NCI-H1105 treated with DMSO at 0.1 percent for 48 hours (cell line): ENCODE measurements around the gene GDF10.
A peak's percentile ranks its signal among the peaks of the same experiment; 100 is the strongest.

ENCODE experiments used
- DNase-seq: peaks from one replicate; lab custom pipeline; 2025; lab: John Stamatoyannopoulos, UW

GDF10 gene

DNA sequence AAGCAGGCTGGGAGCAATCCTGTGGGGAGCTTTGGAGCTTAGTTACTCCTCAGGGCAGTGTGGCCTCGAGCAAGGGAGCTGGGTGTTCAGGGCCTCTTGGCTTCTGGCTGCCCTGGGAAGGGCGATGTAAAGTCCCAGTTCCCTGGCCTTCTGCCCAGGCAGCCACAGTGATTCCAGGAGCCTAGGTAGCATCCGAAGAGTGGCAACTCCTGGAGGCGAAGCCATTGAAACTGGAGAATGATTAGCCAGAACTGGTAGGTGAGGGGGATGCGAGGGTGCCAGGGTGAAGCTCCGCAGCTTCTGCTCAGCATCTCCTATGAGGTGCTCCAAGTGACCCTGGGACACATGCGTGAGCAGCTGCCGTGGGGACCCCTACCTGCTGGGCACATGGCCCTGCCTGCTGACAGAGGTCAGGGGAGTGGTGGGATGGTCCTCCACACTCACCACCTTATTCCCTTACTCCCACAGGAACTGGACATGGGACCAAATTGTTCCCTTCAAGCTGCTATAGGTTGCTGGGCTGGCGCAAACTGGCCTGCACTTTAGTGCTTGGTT, 14.5 kb downstream of the GDF10 start:
- no peak for DNase-seq

DNA sequence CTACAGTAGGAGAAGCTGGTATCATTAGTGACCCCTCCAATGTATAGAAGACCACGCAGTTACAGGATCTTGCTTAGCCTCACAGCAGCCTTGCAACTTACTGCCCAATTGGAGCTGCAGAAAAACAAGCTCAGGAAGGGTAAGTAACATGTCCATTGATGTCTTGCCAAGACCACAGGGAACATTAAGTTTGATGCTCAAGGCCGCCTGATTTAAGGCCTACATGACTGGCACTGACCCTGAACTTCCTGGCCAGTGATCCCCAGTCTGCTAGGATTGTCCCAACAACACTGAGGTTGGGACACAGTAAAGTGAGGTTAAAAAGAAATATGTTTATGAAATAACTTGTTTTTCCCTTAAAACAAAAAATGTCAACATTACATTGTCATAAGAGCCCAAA, 15.4 kb downstream of the GDF10 start:
- DNase-seq = no peak

DNA sequence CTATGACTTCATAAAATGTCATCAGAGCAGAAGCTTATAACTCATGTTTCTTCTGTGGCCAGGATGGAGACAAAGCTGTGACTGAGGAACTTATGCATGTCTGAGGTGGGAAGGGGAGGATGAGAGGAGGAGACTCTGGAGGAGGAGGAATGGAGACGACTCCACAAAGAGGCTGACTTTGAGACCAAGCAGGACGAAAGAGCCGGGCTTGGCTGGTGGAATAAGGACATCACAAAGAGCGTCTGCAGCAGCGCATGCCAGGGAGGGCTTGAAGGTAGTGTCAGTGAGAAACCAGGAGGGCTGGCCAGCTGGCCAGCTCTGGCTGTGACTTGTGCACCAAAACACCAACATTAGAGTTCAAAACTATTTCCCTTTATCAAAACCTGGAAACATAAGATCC, 16.1 kb downstream of the GDF10 start:
- no peak for DNase-seq

DNA sequence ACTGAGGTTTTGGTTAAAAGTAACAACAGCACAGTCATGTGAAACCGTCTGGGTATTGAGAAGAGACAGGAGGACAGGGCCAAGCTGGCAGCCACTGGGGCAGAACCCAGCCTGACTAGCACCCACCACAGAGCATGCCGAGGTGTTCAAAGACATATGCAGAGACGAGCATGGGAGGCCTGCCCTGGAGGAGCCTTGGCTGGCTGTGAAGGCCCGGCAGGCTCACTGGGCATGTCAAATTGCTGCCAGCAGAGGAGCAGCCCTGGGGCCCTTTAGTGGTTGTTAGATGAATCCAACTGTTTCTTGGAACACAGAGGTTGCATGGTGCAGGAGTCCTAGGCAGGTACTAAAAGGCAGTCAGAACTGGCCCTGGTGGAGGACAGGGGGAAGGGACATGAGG, 17.3 kb downstream of the GDF10 start:
- DNase-seq = no peak

DNA sequence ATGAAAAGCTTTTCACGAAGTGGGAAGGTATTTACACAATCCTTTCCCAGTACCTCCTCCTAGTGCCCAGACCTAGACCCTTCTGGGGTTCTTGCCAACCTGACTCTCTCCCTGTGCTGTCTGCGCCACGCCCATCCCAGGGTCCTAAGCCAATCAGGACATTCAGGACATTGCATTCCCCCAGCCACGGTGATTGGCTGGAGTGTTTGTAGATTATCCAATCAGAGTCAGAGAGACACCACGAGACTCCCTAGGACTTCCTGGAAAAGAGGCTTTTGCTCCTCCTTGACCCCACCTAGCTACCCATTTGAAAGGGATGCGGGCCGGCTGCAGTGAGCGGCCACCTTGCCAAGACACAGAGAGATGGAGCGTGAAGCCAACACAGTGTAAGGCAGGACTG, 18.7 kb downstream of the GDF10 start:
- no peak for DNase-seq

DNA sequence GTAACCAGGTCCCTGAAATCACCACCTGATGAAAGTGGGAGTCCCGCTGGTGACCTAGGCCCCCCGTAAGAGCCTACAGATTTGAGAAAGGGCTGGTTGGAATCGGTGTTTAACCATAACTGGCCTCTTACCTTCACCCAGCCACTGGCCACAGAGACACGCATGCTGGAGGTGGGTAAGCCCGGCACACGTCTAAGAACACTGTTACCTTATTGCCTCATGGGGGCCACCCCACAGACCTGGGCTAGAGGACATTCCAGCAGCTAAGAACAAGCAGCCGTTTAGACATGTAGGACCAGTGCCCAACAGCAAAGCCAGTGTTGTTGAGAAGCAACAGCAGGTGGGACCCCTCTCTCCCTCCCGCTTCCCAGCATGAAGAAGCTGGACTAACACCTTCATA, 19.8 kb downstream of the GDF10 start:
- no peak for DNase-seq

DNA sequence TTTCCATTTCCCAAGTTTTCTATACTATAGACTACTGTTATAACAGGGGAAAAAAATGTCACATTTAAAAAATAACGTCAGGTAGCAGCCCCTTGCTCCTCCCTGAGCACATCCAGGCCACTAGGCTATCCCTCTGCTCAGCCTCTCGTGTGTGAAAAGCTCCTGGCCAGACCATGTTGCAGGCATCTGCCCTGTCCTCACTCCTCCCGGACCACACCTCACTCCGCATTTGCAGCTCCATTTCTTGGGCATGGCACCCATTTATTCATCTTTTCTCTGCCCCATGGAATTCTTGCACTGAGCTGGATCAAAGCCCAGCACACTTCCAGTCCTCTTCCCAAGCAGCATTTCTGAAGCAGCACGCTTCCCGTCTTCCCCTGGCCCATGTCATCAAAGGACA, 20.8 kb downstream of the GDF10 start:
- no peak for DNase-seq

DNA sequence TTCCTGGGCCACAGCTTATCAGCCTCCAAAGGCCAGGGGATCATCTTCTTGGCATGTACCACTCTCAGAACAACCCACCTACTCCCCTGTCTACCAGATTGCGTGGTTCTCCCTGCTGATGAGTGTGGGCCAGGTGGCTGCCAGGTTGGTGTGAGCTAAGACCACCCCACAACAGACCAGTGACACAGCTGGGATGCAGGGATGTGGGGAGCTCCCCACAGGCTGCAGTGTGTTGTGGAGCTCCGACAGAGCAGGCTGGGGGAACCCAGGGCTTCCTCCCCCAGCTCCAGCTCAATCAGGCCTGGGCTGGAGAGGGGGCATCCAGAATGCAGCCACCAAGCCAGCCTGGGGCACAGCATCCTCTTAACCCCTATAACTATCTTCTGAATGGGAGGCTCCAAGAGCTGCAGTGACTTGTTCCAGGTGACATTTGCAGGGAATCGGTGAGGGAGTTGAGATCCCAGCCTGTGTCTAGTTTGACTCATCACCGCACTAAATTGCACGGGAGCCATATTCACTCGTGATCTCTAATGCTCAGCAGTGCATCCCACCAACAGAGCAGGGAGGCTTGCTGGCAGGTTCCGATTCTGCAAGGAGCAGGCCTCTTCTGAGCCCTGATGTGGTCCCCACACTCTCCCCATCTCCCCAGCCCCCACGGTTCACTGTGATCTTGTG, 21.7 kb downstream of the GDF10 start:
- DNase-seq = no peak

DNA sequence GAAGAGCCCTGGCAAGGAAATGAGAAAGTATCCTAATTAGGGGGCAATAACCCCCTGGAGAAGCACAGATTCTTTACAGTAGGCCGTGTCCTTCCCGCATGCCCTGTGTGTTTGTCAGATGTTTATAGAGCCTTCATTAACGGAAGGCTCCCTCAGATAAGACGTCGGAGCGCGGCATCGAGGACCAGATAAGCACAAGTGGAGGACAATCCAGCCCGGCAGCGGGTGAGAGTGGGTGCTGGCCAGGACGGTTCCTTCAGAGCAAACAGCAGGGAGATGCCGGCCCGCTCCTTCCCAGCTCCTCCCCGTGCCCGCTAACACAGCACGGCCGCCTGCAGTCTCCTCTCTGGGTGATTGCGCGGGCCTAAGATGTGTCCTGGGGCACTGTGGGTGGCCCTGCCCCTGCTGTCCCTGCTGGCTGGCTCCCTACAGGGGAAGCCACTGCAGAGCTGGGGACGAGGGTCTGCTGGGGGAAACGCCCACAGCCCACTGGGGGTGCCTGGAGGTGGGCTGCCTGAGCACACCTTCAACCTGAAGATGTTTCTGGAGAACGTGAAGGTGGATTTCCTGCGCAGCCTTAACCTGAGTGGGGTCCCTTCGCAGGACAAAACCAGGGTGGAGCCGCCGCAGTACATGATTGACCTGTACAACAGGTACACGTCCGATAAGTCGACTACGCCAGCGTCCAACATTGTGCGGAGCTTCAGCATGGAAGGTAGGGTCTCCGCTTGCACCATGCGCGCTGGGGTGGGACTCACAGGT, 22.5 kb downstream of the GDF10 start, which contains the start of gene GDF2:
Gene GDF2 (plus strand): TSS at position 155 of the 762 bp plus-strand sequence. CDS start 215 bp downstream, at position 370.
- no peak for DNase-seq

DNA sequence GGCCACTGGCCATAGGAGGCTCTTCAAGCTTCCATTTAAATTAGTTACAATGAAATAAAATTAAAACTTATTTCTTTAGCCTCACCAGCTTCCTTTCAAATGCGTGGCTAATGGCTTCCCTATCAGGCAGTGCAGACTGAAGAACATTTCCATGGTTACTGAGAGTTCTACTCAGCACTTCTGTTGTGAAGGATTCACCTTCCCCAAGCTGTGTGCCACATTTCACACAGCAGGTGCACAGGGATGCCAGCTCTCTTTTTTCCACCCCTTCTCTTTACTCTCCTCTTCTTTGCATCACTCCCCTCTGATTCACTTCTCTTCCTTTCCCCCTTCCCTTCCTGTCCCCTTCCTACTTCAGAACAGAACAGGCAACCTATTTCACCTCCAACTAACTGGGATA, 23.1 kb downstream of the GDF10 start:
- no peak for DNase-seq

DNA sequence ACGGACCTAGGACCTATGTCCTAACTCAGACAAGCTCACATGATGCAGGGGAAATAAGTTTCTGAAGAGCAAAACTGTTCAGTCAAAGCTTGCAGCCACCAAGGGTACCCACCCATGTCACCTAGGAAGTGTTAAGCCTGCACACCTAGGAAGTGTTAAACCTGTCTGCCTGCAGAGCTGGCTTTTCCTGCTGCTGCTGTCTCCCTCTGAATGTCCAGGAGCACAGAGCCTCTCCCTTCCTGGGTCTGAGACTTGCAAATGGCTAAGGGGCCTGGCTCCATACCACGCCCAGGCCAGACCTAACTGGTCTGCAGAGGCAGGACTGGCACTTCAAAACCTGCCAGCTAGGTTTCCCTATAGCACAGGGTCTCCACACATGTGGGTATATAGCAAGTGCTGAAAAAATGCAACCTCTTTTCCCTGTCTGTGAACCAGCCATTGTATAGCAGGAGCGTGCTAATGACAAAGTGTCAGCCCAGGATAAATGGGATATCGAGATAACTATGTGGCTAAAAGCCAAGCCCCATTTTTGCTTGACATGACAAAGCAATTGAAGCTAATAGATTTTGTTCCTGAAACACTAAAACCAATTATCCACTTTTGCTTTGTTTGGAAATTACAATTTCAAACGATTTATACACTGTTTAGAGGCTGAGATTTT, 23.8 kb downstream of the GDF10 start:
- peak; percentile 72 for DNase-seq

DNA sequence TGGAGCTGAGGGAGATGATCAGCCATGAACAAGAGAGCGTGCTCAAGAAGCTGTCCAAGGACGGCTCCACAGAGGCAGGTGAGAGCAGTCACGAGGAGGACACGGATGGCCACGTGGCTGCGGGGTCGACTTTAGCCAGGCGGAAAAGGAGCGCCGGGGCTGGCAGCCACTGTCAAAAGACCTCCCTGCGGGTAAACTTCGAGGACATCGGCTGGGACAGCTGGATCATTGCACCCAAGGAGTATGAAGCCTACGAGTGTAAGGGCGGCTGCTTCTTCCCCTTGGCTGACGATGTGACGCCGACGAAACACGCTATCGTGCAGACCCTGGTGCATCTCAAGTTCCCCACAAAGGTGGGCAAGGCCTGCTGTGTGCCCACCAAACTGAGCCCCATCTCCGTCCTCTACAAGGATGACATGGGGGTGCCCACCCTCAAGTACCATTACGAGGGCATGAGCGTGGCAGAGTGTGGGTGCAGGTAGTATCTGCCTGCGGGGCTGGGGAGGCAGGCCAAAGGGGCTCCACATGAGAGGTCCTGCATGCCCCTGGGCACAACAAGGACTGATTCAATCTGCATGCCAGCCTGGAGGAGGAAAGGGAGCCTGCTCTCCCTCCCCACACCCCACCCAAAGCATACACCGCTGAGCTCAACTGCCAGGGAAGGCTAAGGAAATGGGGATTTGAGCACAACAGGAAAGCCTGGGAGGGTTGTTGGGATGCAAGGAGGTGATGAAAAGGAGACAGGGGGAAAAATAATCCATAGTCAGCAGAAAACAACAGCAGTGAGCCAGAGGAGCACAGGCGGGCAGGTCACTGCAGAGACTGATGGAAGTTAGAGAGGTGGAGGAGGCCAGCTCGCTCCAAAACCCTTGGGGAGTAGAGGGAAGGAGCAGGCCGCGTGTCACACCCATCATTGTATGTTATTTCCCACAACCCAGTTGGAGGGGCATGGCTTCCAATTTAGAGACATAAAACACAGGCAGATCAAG, 25.6 kb downstream of the GDF10 start:
- DNase-seq = no peak

DNA sequence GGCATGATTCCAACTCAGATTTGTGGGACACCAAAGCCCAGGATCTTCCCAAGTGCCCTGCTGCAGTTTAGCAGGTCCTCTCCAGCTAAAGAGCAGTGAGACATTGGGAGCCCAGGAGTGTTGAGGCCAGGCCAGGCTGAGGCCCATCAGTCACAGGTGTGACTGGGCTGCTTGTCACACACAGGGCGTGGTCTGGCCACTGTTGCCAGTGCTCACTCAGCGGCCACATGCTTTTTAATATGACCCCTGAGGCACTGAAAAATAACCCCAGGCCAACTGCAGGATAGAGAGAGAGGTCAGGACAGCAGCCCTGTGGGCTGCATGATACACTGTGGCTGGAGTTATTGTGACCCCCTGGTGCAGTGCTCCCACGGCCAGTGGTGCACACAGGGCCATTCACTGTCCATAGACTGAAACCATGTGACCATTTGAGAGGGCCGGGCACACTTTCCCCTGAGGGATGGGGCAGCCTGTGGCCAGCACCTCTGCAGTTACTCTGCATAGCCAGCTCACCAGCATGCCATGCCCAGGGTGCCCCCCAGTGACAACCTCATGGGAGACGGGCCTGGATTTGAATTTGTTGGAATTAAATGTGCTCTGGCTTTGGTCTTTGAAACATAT, 26.4 kb downstream of the GDF10 start:
- no peak for DNase-seq

DNA sequence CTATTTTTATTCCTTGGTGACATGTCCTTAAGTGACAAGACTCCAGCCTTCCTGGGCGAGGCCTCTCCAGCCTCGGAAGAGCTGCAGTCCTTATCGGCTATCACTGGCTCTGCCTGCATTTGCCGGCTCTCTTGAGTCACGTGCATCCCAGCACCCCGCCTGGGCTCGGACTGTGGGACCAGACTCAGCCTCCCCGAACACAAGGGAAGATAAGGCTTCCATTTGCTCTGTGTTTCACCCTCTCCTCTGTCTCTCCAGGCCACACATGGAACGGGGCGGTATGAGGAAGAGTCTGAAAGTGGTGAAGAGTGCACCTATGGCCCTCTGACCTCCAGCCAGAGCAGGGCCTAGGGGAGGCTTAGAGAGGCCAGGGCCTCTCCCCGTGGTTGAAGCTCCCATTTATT, 26.9 kb downstream of the GDF10 start:
- no peak for DNase-seq

DNA sequence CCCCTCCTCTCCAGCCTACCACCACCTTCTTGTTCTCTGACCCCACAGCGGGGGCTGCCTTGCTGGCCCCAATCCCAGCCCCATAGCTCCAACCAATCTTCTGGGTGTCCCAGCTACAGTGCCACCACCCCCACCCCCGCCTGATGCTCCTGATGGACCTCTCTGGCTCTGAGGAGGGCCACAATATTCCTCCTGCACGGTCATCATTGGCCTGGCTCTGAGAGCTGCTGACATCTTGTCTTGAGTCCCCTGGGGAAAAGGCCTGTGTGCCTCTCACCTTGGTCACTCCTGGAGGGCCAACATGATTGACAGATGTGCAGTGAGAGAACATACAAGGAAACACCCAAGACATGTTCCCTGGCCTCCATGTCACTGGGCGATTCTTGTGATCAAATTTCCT, 29.9 kb downstream of the GDF10 start:
- no peak for DNase-seq

DNA sequence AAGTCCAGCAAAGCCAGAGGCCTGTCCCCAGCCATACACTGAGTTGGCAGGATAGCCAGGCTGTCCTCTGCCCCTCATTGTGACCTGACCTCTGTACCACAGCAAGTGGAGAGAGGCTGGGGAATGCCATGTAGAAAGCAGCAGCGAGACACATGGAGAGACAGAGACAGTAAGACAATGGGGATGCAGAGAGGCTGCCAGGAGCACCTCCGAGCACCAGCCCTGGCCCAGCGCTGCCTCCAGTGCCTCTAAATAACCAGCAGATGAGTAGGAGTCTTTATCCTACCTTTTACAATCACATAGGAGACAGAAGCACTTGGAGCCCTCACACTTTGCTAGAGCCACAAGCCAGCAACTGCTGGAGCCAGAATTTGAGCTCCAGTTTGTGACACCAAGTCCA, 30.4 kb downstream of the GDF10 start:
- no peak for DNase-seq

DNA sequence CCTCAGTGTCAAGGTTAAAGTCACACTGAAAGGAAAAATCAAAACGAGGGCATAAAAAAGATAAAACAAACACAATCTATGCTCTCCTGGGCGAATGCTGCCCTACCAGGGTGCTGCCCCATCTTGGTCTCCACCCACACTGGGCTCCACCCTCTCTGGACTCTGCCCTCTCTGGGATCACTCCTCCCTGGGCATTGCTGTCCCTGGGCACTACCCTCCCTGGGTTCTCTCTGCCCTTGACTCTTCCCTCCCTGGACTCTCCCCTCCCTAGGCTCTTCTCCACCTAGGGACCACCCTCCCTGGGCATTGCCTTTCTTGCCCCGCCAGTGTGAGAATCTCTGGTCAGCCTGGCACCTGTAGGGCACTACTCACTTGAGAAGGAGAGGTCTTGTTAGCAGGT, 30.8 kb downstream of the GDF10 start:
- DNase-seq = no peak

DNA sequence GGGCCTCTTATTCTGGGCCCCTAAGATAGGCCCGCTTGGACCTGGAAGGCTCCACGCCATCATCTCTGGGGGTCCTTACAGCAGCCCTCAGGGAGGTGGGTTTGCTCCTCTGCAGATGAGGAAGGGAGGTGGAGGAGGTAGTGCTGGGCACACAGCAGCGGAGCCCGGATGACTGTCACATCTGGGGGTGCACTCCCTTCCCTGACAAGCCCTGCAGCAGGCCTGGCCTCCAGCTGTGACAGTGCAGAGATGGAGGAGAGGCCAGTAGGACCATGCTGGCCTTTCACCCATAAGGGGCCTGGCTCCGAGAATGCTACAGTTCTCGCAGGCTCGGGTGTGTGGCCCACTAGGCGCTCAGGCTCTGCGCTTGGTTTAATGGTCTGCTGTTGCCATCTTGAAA, 31.5 kb downstream of the GDF10 start:
- DNase-seq = no peak

DNA sequence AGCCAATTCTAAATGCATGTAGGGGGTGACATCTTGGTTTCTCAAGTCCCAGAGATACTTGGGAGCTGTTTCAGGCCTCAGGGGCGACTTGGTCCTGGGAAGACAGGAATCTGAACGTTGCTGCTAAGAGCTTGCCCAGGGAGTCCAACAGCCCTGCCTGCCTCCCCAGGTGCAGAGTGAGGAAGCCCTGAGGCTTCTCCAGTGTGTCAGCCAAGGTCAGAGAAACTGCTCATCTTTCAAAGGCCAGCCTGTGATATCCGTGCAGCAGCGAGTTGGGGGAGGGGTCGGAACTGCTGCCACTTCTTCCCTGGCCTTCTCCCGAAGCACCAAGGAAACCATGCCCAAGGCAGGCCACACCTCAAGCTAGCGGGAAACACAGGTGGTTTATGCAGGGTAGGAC, 32.0 kb downstream of the GDF10 start:
- DNase-seq = no peak

DNA sequence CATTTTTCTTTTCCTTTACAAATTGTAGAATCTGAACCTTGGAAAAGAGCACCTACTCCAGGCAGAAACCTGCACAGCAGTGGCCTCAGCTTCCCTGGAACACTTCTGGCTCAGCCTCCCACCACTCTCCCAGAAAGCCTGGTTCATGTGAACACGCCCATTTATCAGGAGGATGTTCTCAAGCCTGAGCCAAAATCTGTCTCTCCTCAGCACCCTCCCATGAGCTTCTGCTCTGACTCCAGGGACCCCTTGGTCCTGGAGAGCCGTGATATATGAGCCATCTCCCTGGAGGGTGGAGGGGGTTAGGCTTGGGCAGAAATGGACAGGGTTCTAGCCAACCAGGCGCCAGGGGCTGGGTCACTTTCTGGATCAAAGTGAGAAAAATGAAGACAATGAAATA, 32.4 kb downstream of the GDF10 start:
- DNase-seq = no peak

DNA sequence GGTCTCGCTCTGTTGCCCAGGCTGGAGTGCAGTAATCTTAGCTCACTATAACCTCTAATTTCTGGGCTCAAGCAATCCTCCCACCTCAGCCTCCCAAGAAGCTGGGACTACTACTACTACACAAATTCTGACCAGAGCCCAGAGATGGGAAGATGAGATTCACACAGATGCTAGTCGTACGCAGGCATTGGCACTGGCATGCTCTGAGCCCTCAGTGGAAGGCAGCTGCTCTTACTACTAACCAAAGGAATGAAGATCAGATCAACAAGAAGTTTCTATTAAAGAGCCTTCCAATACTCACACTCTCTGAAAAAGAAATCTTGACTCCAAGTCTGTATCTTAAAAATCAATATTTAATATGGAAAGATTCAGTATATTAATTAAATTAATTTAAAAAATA, 32.9 kb downstream of the GDF10 start:
- DNase-seq = no peak
